Hair follicular keratinocyte (primary cell): Measurements from ENCODE around the gene ZEB1. TPM values are rescaled to one million over a fixed set of nuclear protein-coding genes. Genes with fewer than 3 reads are reported as not detected.

Experiments
- total RNA-seq: library from RNA; depleted of rRNA; stranded (reverse); fragments of >200 nt; gene quantifications from 2 replicates; pipeline ENCODE4 v1.2.3, GENCODE V29; 2015

The ZEB1 gene
- 0.08 and 1.1 TPM in 2 replicates for total RNA-seq

GRCh38 chr10:31318854-31319601 lies at the start of gene ZEB1:
TSS of gene ZEB1 (plus strand) at chr10:31319216. CDS start at chr10:31319235, 19 bp downstream.

